WTC11 (cell line): ENCODE measurements around the gene NFIL3.

Experiments used
- CTCF ChIP-seq: fragments of 200-600 bp; IDR thresholded peaks from 2 replicates; pipeline ENCODE4 v1.8.0; 2022; ENCODE audit warnings: antibody characterized with exemption
- ERG ChIP-seq: fragments of 250-450 bp; sonication (Bioruptor Pico); IDR thresholded peaks from 2 replicates; pipeline ENCODE4 v1.8.0; 2021; ENCODE audit warnings: mild to moderate bottlenecking
- IRF2 ChIP-seq: sonication (generic); formaldehyde crosslinking; IDR thresholded peaks from 2 replicates; pipeline ENCODE4 v1.8.0; 2022; ENCODE audit warnings: low read depth, missing genetic modification reagents, borderline replicate concordance
- NFYB ChIP-seq: sonication (generic); formaldehyde crosslinking; conservative IDR thresholded peaks from 2 replicates; pipeline ENCODE4 v1.8.0; 2022; ENCODE audit warnings: low read depth, missing genetic modification reagents
- NR2C2 ChIP-seq: sonication (generic); formaldehyde crosslinking; IDR thresholded peaks from 2 replicates; pipeline ENCODE4 v1.8.0; 2022; ENCODE audit warnings: mild to moderate bottlenecking, missing genetic modification reagents
- RELA ChIP-seq: sonication (generic); formaldehyde crosslinking; IDR thresholded peaks from 2 replicates; pipeline ENCODE4 v1.8.1; 2022; ENCODE audit warnings: missing genetic modification reagents, mild to moderate bottlenecking, borderline replicate concordance
- TP53 ChIP-seq: sonication (generic); formaldehyde crosslinking; IDR thresholded peaks from 2 replicates; pipeline ENCODE4 v1.8.1; 2023; ENCODE audit warnings: mild to moderate bottlenecking, missing genetic modification reagents
- USF1 ChIP-seq: sonication (generic); formaldehyde crosslinking; IDR thresholded peaks from 2 replicates; pipeline ENCODE4 v1.8.0; 2022; ENCODE audit warnings: mild to moderate bottlenecking, missing genetic modification reagents
- USF2 ChIP-seq: sonication (generic); formaldehyde crosslinking; IDR thresholded peaks from 2 replicates; pipeline ENCODE4 v1.8.1; 2023; ENCODE audit warnings: mild to moderate bottlenecking, missing genetic modification reagents, moderate library complexity

GRCh38 chr9:91421128-91421765 is 2.4 kb downstream of the NFIL3 start:
- no peak for TF ChIP-seq RELA (CRISPR knock-in tag)
- no peak for TF ChIP-seq CTCF
- no peak for TF ChIP-seq NFYB (CRISPR knock-in tag)
- no peak for TF ChIP-seq NR2C2 (CRISPR knock-in tag)
- TF ChIP-seq TP53 (CRISPR knock-in tag) = no peak
- TF ChIP-seq USF2 (CRISPR knock-in tag) = no peak
- TF ChIP-seq ERG = no peak
- TF ChIP-seq USF1 (CRISPR knock-in tag) = no peak
- TF ChIP-seq IRF2 (CRISPR knock-in tag) = no peak
